Endothelial cell of umbilical vein (primary cell): ENCODE data around the gene MRPS14.

Experiments
- CTCF ChIP-seq, 2 donors: IDR thresholded peaks; 1 replicate in 1 of 2; 2 replicates in 1 of 2; pipeline ENCODE4 v1.5.1; 2011; ENCODE audit warnings: low read length in 2 of 2, mild to moderate bottlenecking in 2 of 2, moderate library complexity in 2 of 2, control low read depth in 1 of 2, inconsistent platforms in 1 of 2, low read depth in 1 of 2; ENCODE audit not compliant: insufficient read depth in 1 of 2; ENCODE audit errors: extremely low read depth in 1 of 2
- EZH2 ChIP-seq: IDR thresholded peaks from 2 replicates; pipeline ENCODE4 v1.6.1; 2012; ENCODE audit warnings: borderline replicate concordance, low read depth, mild to moderate bottlenecking, moderate library complexity, low read length, inconsistent platforms; ENCODE audit not compliant: severe bottlenecking
- POLR2AphosphoS5 ChIP-seq: IDR thresholded peaks from 2 replicates; pipeline ENCODE4 v1.6.1; 2012; ENCODE audit warnings: low read depth, mild to moderate bottlenecking, control low read depth, low read length, moderate library complexity; ENCODE audit not compliant: insufficient read depth

GRCh38 chr1:175067362-175068106 lies 44.3 kb upstream of the MRPS14 start, which contains the start of gene TNN:
- TF ChIP-seq CTCF (IDR thresholded peaks at IDR 0.05; ENCODE audit: extremely low read depth in 1 of 2, insufficient read depth in 1 of 2, low read depth in 1 of 2, low read length in 2 of 2), result no peak
- no peak for TF ChIP-seq EZH2
- no peak for TF ChIP-seq POLR2AphosphoS5
